Measurements from ENCODE around the gene ME3.

DNA sequence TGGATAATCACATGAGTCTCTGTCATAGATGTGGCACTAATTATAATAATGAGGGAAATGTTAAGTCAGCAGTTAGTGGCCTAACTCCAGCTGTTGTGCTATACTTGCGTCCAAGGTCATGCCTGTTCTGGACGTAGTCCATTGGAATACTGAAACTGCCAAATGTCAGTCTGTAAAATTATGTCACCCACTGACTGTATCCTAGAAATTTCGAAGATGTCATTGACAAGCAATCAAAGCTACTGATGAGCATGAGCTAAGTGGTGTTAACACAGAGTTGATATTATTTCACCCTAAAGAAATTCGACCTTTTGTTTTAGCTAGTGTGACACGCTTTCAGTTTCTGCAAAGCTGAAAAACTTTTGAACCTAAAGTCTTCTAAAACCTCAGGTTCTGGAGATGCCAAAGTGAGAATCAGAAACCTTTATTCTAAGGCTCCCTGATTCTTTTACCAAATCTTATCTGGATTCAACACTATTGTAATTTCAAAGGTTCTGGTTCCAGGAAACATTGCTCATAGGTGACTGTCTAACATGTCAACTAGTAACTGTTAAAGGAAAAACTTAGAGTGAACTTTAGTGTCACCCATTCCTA lies 14.9 kb upstream of the ME3 start:
- TF ChIP-seq, protein P1, sequence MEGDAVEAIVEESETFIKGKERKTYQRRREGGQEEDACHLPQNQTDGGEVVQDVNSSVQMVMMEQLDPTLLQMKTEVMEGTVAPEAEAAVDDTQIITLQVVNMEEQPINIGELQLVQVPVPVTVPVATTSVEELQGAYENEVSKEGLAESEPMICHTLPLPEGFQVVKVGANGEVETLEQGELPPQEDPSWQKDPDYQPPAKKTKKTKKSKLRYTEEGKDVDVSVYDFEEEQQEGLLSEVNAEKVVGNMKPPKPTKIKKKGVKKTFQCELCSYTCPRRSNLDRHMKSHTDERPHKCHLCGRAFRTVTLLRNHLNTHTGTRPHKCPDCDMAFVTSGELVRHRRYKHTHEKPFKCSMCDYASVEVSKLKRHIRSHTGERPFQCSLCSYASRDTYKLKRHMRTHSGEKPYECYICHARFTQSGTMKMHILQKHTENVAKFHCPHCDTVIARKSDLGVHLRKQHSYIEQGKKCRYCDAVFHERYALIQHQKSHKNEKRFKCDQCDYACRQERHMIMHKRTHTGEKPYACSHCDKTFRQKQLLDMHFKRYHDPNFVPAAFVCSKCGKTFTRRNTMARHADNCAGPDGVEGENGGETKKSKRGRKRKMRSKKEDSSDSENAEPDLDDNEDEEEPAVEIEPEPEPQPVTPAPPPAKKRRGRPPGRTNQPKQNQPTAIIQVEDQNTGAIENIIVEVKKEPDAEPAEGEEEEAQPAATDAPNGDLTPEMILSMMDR (IDR thresholded peaks at IDR 0.05): no peak
- TF ChIP-seq POLR2A (IDR thresholded peaks at IDR 0.05): no peak

Data from gastroesophageal sphincter (tissue), 3 donors.